GM21825 (cell line): ENCODE measurements around the gene ELOVL2.
"Not testable (repeated sequence)": the region's sequence is repeated elsewhere in the genome, so short reads cannot be mapped to it uniquely, and the experiment has no call there.

Experiments used
- ATAC-seq: cut with Tn5 transposase; IDR thresholded peaks from one replicate; pipeline ENCODE4 v1.9.1; 2021; ENCODE audit warnings: mild to moderate bottlenecking, moderate library complexity; ENCODE audit not compliant: unreplicated experiment

ELOVL2 gene, protein sequence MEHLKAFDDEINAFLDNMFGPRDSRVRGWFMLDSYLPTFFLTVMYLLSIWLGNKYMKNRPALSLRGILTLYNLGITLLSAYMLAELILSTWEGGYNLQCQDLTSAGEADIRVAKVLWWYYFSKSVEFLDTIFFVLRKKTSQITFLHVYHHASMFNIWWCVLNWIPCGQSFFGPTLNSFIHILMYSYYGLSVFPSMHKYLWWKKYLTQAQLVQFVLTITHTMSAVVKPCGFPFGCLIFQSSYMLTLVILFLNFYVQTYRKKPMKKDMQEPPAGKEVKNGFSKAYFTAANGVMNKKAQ

GRCh38 chr6:11043961-11044711 lies at the start of gene ELOVL2:
ELOVL2 (minus strand) TSS chr6:11044305; CDS start chr6:11044230, 75 bp downstream.
- no peak for ATAC-seq

GRCh38 chr6:11093376-11093625 lies 49.2 kb upstream of the ELOVL2 start:
- peak; percentile 17 for ATAC-seq

GRCh38 chr6:11092668-11093375 lies 48.7 kb upstream of the ELOVL2 start:
- peak; percentile 35 for ATAC-seq

DNA sequence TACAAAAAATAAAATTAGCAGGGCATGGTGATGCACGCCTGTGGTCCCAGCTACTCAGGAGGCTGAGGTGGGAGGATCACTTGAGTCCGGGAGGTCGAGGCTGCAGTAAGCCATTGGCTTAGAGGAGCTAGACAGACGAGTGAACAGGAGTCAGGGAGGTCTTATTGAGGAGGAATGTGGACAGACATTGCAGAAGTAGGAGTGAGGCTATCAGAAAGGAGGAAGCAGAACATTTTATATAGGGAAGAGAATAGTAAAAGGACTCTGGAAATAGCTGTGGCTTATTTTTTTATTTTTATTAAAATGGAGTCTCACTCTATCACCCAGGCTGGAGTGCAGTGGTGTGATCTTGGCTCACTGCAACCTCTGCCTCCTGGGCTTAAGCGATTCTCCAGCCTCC lies 47.0 kb upstream of the ELOVL2 start:
- not testable (repeated sequence) for ATAC-seq

DNA sequence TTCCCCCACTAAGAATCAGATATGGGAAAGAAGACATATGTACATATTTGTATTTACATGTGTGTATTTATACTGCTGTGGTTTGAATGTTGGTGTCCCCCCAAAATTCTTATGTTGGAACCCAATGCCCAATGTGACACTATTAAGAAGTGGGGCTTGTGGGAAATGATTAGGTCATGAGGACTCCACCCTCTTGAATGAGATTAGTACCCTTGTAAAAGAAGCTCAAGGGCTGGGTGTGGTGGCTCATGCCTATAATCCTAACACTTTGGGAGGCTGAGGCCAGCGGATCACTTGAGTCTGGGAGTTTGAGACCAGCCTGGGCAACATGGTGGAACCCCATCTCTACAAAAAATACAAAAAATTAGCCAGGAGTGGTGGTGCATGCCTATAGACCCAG lies 45.6 kb upstream of the ELOVL2 start:
- no peak for ATAC-seq

GRCh38 chr6:11087141-11087812 lies 43.2 kb upstream of the ELOVL2 start:
- not testable (repeated sequence) for ATAC-seq

DNA sequence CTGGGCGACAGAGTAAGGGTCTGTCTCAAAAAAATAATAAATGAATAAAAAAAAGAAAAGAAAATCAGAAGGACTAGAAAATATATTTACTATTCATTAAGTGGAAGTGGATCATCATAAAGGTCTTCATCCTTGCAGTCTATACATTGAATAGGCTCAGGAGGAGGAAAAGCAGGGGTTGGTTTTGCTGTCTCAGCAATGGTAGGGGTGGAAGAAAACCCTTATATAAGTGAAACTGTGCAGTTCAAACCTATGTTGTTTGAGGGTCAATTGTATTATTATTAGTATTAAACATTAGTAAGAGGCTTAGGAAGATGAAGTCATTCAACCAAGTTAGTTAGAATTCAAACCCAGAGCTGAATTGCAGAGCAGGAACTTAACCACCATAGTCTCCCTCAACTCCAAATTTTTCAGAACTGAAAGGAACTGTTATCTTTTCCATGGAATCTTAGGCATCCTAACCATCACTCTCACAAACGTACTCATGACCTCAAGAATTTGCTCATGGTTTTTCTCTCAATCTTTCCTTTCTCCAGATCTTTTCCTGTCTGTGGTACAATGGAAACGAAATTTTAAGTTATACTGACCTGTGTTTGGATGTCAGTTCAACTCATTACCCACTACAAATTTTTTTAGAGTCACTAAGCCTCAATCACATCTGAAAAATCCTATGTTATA lies 41.8 kb upstream of the ELOVL2 start:
- ATAC-seq, result no peak

DNA sequence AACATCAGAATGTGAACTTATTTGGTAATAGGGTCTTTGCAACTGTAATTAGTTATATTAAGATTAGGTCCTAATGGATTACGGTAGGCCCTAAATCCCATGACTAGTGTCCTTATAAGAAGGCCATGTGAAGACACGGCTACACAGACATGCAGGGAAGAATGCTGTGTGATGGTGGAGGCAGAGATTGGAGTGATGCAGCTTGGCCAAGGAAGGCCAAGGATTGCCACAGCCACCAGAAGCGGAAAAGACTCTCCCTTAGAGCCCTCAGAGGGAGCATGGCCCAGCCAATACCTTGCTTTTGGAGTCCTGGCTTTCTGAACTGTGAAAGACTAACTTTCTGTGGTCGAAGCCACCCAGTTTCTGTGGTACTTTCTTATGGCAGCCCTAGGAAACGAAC lies 39.9 kb upstream of the ELOVL2 start:
- ATAC-seq, result no peak

DNA sequence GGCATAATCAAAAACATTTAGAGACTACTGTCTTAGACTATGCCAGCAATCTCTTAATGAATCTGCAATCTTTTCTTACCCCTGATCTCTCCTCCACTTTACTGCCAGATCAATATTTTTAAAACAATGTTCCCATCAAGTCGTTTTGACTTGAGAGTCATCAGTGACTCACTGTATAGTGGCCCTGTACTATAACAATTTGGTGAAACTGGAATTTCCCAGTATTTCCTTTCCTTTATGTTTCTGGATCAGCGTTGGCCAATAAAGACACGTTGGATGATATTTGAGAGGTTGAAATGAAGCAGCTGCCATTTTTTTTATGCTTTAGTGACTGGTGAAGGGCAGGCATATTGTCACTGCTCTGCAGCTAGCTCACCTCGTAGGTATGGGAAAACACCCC lies 39.4 kb upstream of the ELOVL2 start:
- ATAC-seq, result no peak

DNA sequence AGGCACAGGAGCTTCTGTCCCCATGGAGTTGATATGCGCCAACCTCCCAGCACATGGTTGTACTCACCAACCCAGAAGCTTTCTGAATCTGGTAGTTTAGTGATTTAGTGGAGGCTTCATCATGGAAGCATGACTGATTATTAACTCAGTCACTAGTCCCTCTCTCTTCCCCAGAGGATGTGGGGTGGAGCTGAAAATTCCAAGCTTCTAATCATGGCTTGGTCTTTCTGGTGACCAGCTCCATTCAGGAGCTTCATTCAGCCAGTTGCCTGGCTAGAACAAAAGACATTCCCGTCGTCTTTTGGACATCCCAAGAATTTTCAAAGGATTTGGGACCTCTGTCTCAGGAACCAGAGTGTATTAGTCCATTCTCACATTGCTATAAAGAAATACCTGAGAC lies 36.2 kb upstream of the ELOVL2 start:
- no peak for ATAC-seq

DNA sequence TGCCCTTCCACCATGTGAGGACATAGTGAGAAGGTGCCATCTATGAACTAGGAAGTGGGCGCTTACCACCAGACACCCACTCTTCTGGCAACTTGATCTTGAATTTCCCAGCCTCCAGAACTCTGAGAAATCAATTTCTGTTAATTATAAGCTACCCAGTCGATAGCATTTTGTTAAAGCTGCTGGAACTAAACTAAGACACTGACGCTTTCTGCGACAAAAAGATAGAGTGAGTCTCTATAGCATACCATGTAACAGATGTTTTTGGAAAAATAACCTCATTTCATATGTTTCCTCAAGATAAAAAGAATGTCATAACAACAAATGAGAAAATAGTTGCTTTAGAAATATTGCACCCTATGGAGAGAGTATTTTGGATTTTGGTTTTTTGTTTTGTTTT lies 34.2 kb upstream of the ELOVL2 start:
- no peak for ATAC-seq

GRCh38 chr6:11076540-11076939 lies 32.4 kb upstream of the ELOVL2 start:
- ATAC-seq, result no peak

DNA sequence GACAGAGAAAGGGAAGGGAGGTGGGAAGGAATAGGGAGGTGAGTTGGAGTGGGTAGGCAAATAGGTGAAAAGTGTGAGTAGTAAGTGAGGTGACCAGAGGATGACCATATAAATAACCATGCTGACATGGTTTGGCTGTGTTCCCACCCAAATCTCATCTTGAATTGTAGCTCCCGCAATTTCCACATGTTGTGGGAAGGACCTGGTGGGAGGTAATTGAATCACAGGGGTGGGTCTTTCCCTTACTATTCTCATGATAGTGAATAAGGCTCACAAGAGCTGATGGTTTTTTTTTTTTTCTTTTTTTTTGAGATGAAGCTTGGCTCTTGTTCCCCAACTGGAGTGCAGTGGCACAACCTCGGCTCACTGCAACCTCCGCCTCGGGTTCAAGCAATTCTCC lies 28.0 kb upstream of the ELOVL2 start:
- ATAC-seq, result no peak

DNA sequence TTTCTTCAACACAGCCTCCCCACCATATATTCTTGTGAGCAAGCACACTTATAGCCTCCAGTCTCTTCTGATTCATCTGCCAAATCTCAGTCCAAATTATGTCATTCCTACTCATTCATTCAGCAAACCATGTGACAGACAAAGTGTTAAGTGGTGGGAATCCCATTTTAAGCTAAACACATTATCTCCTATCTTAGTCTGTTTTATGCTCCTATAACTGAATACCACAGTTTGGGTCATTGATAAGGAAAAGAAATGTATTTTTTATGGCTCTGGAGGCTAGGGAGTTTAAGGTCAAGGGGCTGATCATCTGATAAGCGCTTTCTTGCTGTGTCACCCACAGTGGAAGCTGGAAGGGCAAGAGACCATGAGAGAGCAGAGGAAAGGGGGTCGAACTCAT lies 25.7 kb upstream of the ELOVL2 start:
- no peak for ATAC-seq

DNA sequence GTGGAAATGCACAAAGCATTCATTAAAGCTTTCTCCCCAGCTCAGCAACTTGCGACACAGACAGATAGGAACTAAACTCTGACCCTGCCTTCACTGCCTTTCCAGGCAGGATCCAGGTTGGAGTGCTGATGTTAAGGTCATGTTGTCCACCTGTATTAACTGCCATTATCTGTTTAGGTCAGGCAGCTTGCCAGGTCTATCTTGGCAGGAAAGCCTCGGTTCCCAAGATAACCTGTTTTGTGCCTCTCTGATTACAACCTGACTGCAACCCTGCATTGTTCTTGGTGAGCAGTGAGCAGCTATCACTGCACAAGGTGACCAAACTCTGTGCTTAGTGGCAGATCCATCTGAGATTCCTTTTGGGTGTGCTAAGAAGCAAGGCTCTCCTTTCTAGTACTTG lies 23.2 kb upstream of the ELOVL2 start:
- no peak for ATAC-seq

DNA sequence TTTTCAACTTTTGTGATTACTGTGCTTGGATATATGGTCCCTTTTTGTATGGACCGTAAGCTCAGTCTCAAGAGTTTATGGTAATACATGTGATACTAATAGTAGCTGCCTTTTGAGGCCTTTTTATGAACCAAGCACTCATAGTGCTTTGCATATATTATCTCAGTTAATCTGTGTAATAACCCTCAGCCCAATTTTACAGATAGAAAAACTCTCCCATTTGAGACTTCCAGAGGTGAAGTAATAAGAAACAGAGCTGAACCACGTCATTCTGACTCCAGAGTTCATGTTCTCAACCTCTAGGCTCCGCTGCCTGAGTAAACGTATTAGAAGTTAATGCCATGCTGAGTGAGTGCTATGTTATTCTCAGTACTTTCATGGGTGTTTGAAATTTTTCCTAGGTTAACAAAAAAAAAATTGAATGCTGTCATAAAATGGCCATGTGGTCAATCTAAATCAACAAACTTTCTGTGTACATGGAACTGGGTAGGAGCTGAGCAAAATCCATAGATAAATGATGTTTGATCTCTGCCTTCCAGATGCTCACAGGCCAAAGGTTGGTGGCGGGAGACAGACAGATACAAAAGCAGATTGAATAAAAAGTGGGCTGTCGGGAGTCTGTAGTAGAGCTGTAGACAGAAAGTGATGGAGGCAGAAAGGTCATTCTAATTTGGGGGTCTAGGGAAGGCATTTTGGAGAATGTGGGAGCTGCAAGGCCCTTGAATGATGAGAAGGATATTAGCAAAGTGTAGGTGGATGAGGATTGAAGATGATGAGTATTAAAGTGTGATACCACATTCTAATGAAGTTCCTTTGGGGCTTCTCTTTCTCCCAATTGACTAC lies 22.6 kb upstream of the ELOVL2 start:
- no peak for ATAC-seq

DNA sequence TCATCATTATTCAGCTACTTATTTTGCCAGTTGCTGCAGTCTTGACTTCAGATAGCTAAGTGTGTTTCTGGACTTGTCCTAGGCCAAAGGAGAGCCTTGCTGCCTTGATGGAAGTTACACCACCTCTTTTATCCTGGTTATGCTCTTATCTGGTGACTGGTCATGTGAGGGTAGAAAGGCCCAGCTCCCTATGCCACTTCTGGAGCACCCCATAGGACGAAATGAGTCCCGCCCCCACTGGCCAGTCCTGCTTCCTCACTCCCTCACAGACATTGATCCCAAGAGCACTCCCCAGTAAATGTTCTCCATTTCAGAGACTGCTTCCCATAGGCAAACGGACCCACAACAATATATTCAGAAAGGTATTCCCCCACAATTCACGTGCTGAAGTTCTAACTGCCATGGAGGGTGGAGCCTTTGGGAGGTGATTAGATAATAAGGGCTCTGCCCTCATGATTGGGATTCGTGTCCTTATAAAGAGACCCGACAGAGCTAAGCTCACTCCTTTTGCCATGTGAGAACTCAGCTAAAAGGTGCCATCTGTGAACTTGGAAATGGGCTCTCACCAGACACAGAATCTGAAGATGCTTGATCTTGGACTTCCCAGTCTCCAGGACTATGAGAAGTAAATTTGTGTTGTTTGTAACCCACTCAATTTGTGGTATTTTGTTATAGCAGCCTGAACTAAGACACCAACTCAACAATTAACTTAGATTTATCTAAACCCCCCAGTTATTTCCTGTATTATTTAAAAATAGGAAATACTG lies 21.5 kb upstream of the ELOVL2 start:
- no peak for ATAC-seq

GRCh38 chr6:11064836-11065235 lies 20.7 kb upstream of the ELOVL2 start:
- no peak for ATAC-seq

DNA sequence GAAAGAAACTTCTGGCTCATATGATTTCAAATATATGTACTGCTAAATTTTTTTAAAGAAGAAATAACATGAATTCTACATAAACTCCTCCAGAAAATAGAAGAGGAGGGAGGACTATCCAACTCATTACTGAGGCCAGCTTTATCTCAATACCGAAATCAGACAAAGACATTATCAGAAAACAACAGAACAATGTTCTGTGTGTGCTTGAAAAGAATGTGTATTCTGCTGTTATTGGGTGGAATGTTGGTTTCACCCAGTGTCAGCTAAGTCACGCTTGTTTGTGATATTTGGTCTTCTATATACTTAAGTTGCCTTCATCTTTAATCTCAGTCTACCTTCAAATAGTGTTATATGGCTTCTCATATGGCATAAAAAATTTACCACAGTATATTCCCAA lies 18.6 kb upstream of the ELOVL2 start:
- no peak for ATAC-seq
